Adrenal gland (tissue), 5 donors: Measurements from ENCODE around the gene UBALD2.
"Not testable (repeated sequence)": the region's sequence is repeated elsewhere in the genome, so short reads cannot be mapped to it uniquely, and the experiment has no call there.

Experiments used
- CTCF ChIP-seq, 6 experiments: fragments of 450-650 bp in 4 of 6; fragments of 200-600 bp in 2 of 6; sonication (generic) in 1 of 6; IDR thresholded peaks; 1 replicate in 5 of 6; 2 replicates in 1 of 6; pipeline versions ENCODE4 v1.5.1 to v1.8.0; 2016 to 2021; ENCODE audit warnings: antibody characterized with exemption in 6 of 6, mild to moderate bottlenecking in 2 of 6, moderate library complexity in 1 of 6
- POLR2A ChIP-seq, 2 donors: fragments of 450-650 bp; IDR thresholded peaks; one replicate each; pipeline ENCODE4 v1.6.1; 2017; ENCODE audit warnings: antibody characterized with exemption in 2 of 2, mild to moderate bottlenecking in 2 of 2, moderate library complexity in 1 of 2
- donor health status: DM: no; HTN: no; CAD: no.

- not testable (repeated sequence) for TF ChIP-seq CTCF, POLR2A (IDR thresholded peaks at IDR 0.05)
Observed at GRCh38 chr17:76244721-76245120, 20.4 kb upstream of the UBALD2 start.
